K562 (cell line): ENCODE data around the gene CD151. TPM values are rescaled to one million over a fixed set of nuclear protein-coding genes. Genes with fewer than 3 reads are reported as not detected.
A peak's percentile ranks its signal among the peaks of the same experiment; 100 is the strongest.

Experiments
- ATF1 ChIP-seq, 2 experiments: fragments of 450-650 bp in 1 of 2; IDR thresholded peaks; 2 replicates each; pipeline ENCODE4 v1.6.1; 2016; ENCODE audit warnings: missing compliant biosample characterization in 1 of 2, missing genetic modification characterization in 1 of 2
- BRD4 ChIP-seq: fragments of 200-600 bp; sonication (generic); IDR thresholded peaks from 2 replicates; pipeline ENCODE4 v1.6.1; 2017; ENCODE audit warnings: inconsistent platforms
- ETV1 ChIP-seq: fragments of 450-650 bp; conservative IDR thresholded peaks from 2 replicates; pipeline ENCODE4 v1.6.1; 2016; ENCODE audit warnings: missing genetic modification characterization, control low read depth, low read depth, missing compliant biosample characterization
- EZH2 ChIP-seq: IDR thresholded peaks from 2 replicates; pipeline ENCODE4 v1.6.1; 2012; ENCODE audit warnings: low read depth, mild to moderate bottlenecking, inconsistent platforms, low read length, borderline replicate concordance
- HDGF ChIP-seq: fragments of 450-650 bp; IDR thresholded peaks from 2 replicates; pipeline ENCODE4 v1.6.1; 2016
- NEUROD1 ChIP-seq: fragments of 150-350 bp; IDR thresholded peaks from 2 replicates; pipeline ENCODE4 v1.6.1; 2014; ENCODE audit warnings: borderline replicate concordance, low read length, low read depth; ENCODE audit not compliant: partially characterized antibody
- POLR2G ChIP-seq: fragments of 200-400 bp; formaldehyde crosslinking; IDR thresholded peaks from 2 replicates; pipeline ENCODE4 v1.6.1; 2017; ENCODE audit warnings: low read depth, mild to moderate bottlenecking, antibody characterized with exemption, low read length, moderate library complexity
- SIRT6 ChIP-seq: IDR thresholded peaks from one replicate; pipeline ENCODE4 v1.6.1; 2012; ENCODE audit warnings: low read depth, mild to moderate bottlenecking, control low read depth, inconsistent platforms, low read length, moderate library complexity
- SUPT5H ChIP-seq: fragments of 450-650 bp; IDR thresholded peaks from 2 replicates; pipeline ENCODE4 v1.6.1; 2016
- TOE1 ChIP-seq, 2 experiments: fragments of 450-650 bp in 1 of 2; sonication (generic) in 1 of 2; formaldehyde crosslinking in 1 of 2; IDR thresholded peaks; 2 replicates each; pipeline versions ENCODE4 v1.7.1 to v1.8.0; 2016 to 2022; ENCODE audit warnings: borderline replicate concordance in 2 of 2, mild to moderate bottlenecking in 2 of 2, antibody characterized with exemption in 1 of 2, inconsistent platforms in 1 of 2, low read depth in 1 of 2, missing genetic modification reagents in 1 of 2, moderate library complexity in 1 of 2
- ZBTB17 ChIP-seq: fragments of 450-650 bp; formaldehyde crosslinking; IDR thresholded peaks from 2 replicates; pipeline ENCODE4 v1.4.0; 2020; ENCODE audit warnings: mild to moderate bottlenecking
- ZNF766 ChIP-seq: fragments of 200-800 bp; sonication (Bioruptor generic); conservative IDR thresholded peaks from 2 replicates; pipeline ENCODE4 v1.6.1; 2016; ENCODE audit warnings: missing genetic modification characterization, missing compliant biosample characterization
- polyA plus RNA-seq, 8 experiments: library from polyadenylated mRNA; depleted of rRNA in 4 of 8; stranded (reverse) in 5 of 8; unstranded in 3 of 8; fragments of >200 nt; fragmentation: Nextera tagmentation in 2 of 8; fragmentation: Illumina TruSeq in 1 of 8; extraction: Ambion mirVana in 2 of 8; extraction: Trizol in 1 of 8; gene quantifications; 2 replicates each; pipeline versions ENCODE4 v1.2.1 to v1.2.3, GENCODE V29; 2011 to 2014; ENCODE audit warnings: inconsistent platforms in 1 of 8, missing spikeins in 1 of 8
- total RNA-seq, 7 experiments: library from RNA; depleted of rRNA in 6 of 7; stranded (reverse); fragments of >200 nt in 6 of 7; fragmentation: Illumina TruSeq in 2 of 7; extraction: Trizol in 2 of 7; gene quantifications; 2 replicates each; pipeline versions ENCODE4 v1.2.1 to v1.2.3, GENCODE V29; 2011 to 2021; ENCODE audit warnings: low replicate concordance in 1 of 7
- TF ChIP-seq, protein P1 (sequence below): sonication (generic); formaldehyde crosslinking; IDR thresholded peaks from 2 replicates; pipeline ENCODE4 v1.8.0; 2022; ENCODE audit warnings: mild to moderate bottlenecking, low read depth, missing genetic modification reagents
- TF ChIP-seq, protein P2 (sequence below), 2 experiments: fragments of 150-350 bp in 1 of 2; IDR thresholded peaks; 2 replicates each; pipeline ENCODE4 v1.6.1; 2012 to 2016; ENCODE audit warnings: low read depth in 2 of 2, low read length in 2 of 2, mild to moderate bottlenecking in 1 of 2, moderate library complexity in 1 of 2
- TF ChIP-seq, protein P3 (sequence below): fragments of 200-800 bp; sonication (Bioruptor generic); IDR thresholded peaks from 2 replicates; pipeline ENCODE4 v1.6.1; 2017; ENCODE audit warnings: missing genetic modification characterization, missing compliant biosample characterization
- TF ChIP-seq, protein P4 (sequence below): sonication (generic); formaldehyde crosslinking; IDR thresholded peaks from 2 replicates; pipeline ENCODE4 v1.8.1; 2023; ENCODE audit warnings: mild to moderate bottlenecking, missing genetic modification reagents

The CD151 gene
- total and polyA plus RNA-seq, 9 of the 15 experiments (the other 6 are each of a cell fraction or from before 2014, with no cell fraction given): 2.3 to 187 (median 140) TPM

DNA sequence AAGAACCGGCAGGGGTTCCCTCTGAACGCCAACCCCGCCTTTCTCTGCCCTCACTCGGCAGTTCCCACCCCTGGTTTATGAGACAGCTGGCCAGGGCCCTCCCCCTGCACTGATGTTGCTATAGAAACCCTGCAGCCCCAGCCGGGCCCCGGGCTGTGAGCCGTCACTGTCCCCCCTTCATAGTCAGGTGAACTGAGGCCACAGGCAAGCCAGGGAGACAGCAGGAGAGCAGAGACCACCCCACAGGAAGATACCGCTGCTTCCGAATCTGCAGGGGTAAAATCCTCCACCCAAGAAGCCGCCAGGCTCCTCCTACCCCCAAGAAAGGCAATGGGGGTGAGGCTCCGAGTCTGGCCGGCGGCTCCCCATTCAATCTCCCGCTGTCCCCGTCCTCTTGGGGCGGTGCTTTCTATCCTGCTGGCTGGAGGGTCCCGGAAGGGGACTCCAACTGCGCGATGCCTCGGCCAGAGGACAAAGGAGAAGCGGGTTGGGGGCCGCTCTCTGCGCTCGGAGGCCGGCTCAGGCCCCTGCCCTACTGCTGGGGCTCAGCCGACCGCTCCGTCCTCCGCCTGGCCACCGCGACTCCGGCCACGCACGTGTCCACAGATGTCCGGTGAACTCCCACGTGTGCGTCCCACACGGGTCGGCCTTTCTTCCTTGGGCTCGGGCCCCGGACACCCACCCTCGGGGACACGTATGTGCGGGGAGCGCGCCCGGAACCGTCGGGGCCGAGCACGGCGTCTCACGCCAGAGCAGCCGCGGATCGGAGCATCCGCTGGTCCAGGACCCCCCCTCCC is 35.3 kb upstream of the CD151 start (continued):
- TF ChIP-seq ETV1 (tag) (no peak; the same call in 1 of the 2 replicates), POLR2G (peak; percentile 68; the same call in 1 of the 2 replicates), ZBTB17 (CRISPR knock-in tag) (0 out of 2 replicates have a peak, but pooled peaks have one; percentile 59), TOE1 (IDR thresholded peaks at IDR 0.05; ENCODE audit: borderline replicate concordance) (0 out of 2 replicates have a peak, but pooled peaks have one; percentile 37), TOE1 (CRISPR knock-in tag; IDR thresholded peaks at IDR 0.05; ENCODE audit: borderline replicate concordance, low read depth) (no peak), SUPT5H (peak; percentile 35), SIRT6 (no peak), NEUROD1 (peak; percentile 29), ZNF766 (CRISPR knock-in tag) (no peak; the same call in 1 of the 2 replicates), ATF1 (CRISPR knock-in tag; IDR thresholded peaks at IDR 0.05) (no peak), ATF1 (tag; IDR thresholded peaks at IDR 0.05) (0 out of 2 replicates have a peak, but pooled peaks have one; percentile 34), HDGF (no peak), EZH2 (no peak), BRD4 (no peak)
- TF ChIP-seq, protein P1, sequence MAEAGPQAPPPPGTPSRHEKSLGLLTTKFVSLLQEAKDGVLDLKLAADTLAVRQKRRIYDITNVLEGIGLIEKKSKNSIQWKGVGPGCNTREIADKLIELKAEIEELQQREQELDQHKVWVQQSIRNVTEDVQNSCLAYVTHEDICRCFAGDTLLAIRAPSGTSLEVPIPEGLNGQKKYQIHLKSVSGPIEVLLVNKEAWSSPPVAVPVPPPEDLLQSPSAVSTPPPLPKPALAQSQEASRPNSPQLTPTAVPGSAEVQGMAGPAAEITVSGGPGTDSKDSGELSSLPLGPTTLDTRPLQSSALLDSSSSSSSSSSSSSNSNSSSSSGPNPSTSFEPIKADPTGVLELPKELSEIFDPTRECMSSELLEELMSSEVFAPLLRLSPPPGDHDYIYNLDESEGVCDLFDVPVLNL (CRISPR knock-in tag): 0 out of 2 replicates have a peak, but pooled peaks have one; percentile 11
- TF ChIP-seq, protein P2, sequence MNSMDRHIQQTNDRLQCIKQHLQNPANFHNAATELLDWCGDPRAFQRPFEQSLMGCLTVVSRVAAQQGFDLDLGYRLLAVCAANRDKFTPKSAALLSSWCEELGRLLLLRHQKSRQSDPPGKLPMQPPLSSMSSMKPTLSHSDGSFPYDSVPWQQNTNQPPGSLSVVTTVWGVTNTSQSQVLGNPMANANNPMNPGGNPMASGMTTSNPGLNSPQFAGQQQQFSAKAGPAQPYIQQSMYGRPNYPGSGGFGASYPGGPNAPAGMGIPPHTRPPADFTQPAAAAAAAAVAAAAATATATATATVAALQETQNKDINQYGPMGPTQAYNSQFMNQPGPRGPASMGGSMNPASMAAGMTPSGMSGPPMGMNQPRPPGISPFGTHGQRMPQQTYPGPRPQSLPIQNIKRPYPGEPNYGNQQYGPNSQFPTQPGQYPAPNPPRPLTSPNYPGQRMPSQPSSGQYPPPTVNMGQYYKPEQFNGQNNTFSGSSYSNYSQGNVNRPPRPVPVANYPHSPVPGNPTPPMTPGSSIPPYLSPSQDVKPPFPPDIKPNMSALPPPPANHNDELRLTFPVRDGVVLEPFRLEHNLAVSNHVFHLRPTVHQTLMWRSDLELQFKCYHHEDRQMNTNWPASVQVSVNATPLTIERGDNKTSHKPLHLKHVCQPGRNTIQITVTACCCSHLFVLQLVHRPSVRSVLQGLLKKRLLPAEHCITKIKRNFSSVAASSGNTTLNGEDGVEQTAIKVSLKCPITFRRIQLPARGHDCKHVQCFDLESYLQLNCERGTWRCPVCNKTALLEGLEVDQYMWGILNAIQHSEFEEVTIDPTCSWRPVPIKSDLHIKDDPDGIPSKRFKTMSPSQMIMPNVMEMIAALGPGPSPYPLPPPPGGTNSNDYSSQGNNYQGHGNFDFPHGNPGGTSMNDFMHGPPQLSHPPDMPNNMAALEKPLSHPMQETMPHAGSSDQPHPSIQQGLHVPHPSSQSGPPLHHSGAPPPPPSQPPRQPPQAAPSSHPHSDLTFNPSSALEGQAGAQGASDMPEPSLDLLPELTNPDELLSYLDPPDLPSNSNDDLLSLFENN (IDR thresholded peaks at IDR 0.05; ENCODE audit: low read depth in 2 of 2, low read length in 2 of 2): no peak
- TF ChIP-seq, protein P3, sequence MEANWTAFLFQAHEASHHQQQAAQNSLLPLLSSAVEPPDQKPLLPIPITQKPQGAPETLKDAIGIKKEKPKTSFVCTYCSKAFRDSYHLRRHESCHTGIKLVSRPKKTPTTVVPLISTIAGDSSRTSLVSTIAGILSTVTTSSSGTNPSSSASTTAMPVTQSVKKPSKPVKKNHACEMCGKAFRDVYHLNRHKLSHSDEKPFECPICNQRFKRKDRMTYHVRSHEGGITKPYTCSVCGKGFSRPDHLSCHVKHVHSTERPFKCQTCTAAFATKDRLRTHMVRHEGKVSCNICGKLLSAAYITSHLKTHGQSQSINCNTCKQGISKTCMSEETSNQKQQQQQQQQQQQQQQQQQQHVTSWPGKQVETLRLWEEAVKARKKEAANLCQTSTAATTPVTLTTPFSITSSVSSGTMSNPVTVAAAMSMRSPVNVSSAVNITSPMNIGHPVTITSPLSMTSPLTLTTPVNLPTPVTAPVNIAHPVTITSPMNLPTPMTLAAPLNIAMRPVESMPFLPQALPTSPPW (CRISPR knock-in tag): peak; percentile 71
- TF ChIP-seq, protein P4, sequence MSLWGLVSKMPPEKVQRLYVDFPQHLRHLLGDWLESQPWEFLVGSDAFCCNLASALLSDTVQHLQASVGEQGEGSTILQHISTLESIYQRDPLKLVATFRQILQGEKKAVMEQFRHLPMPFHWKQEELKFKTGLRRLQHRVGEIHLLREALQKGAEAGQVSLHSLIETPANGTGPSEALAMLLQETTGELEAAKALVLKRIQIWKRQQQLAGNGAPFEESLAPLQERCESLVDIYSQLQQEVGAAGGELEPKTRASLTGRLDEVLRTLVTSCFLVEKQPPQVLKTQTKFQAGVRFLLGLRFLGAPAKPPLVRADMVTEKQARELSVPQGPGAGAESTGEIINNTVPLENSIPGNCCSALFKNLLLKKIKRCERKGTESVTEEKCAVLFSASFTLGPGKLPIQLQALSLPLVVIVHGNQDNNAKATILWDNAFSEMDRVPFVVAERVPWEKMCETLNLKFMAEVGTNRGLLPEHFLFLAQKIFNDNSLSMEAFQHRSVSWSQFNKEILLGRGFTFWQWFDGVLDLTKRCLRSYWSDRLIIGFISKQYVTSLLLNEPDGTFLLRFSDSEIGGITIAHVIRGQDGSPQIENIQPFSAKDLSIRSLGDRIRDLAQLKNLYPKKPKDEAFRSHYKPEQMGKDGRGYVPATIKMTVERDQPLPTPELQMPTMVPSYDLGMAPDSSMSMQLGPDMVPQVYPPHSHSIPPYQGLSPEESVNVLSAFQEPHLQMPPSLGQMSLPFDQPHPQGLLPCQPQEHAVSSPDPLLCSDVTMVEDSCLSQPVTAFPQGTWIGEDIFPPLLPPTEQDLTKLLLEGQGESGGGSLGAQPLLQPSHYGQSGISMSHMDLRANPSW (CRISPR knock-in tag): 0 out of 2 replicates have a peak, but pooled peaks have one; percentile 47
